HG02852 (cell line): ENCODE data around the gene CKB.

Experiments used
- ATAC-seq: cut with Tn5 transposase; IDR thresholded peaks from one replicate; pipeline ENCODE4 v1.9.1; 2021; ENCODE audit warnings: mild to moderate bottlenecking, moderate library complexity; ENCODE audit not compliant: unreplicated experiment

The CKB gene

DNA sequence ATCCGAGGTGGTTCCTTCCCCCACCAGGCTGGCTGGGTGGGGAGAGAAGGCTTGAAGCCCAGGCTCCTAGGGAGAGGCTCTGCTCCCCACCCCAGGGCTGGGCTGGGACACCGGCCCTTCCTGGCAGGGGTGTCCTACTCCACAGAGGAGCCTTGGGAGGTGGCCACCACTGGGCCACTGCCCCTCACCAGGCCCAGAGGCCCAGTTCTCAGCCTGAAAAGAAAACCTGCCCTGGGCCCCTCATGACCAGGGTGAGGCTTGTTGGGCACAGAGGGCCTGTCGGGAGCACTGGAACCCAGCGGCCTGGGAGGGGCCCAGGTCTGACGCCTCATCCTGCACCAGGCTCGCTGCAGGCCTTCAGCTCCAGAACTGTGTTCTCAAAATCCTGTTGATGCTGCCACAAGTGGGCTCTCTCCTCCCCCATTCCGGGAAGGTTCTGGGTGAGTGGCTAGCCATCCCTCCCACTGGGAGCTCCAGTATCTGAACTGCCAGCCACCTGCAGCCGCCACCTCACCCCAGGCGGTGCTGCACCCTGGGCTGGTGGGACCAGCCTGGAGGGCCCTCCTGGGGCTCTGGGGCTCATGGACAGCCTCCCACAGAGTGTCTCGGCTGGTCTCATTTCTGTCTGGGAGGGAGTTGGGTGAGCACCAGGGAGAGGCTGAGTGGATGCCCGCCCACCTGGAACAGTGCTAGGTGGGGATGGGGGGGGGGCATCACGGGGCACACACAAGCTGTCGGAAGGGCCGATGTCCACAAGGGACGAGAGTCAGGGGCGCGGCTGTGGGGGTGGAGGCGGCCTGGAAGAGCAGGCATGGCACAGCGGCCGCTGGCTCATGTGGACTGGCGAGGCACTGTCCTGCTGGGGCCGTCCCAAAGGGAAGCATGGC, 28.1 kb upstream of the CKB start:
- no peak for ATAC-seq

DNA sequence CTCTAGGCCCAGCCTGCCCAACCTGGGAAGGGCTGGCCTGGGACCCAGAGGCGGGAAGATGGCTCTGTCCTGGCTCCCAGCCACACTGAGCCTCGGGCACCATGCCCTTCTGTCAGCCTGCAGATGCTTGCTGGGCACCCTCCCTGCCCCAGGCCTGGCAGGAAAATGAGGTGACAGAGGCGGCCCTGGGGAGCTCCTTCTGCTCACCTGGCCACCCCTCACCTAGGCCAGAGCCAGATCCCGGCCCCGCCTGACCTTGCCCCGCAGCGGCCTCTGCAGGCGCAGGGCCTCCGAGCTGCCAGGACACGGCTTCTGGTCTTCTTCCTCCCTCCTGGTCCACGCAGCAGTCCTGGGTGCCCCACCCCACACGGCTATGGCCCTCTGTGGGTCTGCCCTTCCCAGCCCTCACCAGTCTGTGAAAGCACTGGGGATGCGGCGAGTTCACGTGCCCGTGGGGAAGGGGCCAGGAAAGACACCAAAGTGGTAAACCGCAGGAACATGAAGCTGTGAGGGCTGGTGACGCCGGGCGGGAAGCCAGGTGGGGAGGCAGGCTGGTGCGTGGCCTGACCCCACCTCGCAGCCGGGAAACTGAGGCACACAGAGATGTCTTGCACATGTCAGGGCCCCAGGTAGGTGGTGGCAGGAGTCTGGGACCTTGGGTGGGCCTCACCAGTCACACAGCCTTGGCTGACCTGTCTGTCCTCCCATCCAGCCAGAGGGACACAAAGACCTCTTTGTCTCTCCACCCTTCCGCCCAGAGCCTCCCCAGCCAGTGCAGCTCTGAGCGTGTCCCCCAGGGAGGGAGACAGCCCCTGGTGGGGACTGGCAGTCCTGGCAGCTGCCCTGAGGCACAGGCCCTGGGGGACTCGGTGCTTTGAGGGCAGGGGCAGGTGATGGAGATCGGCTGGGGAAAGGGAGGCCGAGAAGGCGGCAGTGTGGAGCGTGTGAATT, 27.0 kb upstream of the CKB start:
- no peak for ATAC-seq

DNA sequence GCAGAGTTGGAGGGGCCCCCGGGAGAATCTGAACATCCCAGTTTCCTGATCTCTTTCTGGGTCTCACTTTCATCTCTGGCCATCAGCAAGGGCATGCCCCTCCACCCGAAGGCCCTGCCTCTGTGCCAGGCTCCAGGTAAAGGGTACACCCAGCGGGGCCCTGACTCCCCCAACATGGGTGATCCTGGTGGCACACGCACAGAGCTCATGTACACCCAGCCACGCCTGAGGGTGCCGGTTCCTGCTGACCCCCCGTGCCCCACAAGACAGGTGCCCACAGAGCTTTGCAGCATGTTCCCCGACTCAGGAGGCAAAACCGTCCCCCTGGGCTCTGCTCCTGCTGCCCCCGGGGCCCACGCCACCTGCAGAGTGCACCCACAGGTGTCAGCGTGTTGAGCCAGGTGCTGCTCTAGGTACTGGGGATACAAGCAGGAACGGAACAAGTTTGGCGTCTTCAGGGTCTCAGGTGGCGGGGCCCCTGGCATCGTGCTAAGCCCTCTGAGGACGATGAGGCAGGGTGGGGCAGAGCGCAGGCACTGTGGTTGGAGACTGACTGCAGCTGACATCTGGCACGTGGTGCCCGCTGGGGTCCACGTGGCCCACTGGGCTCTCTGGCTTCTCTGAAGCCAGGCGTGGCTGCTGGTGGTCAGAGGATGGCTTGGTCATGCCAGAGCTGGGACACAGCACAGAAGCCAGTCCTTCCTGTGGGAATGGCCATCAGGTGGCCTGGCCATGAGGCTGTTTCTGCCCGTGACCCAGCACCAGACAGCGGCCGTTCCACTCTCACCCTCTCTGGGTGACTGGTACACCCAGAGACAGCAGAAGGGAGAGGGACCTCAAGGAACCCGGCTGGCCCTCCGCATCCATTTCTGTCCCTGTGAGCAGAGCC, 26.1 kb upstream of the CKB start:
- ATAC-seq: no peak

DNA sequence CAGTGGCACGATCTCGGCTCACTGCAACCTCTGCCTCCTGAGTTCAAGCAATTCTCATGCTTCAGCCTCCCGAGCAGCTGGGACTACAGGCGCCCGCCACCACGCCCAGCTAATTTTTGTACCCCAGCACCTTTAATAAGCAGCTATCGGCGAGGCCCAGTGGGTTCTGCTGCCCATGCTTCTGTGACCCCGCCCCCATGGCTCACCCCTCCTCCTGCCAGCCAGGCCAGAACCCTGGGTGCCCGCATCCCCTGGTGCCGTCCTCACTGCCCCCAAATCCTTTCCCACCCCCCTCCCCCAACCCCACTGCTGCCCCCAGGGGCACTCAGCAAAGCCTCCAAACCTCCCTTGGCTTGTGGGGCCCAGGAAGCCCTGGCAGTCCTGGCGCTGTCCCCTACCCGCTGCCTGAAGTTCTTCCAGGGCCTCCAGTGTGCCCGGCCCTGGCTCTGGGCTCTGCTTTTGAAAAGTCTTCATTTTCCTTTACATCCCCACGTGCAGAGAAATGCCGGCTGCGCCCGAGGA, 25.4 kb upstream of the CKB start:
- ATAC-seq: no peak

DNA sequence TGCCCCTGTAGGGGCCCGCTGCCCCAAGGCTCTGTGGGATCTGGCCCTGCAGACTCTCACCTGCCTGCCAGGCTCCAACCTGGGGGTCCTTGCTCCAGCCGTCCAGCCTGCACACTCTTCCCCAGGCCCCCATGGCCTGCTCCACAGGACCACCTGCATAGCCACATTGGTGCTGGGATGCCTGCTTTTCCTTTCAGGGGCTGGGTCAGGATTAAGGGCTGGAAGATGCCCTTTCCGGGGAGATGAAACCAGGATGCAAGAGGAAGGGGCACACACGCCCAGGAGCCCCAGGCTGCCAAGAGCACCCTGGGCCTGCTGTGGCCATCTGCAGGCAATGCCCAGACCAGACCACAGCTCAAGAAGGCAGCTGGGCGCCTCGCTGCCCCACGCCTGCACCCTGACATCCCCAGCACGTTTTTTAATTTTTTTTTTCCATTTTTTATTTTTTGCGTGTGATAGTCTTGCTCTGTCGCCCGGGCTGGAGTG, 24.9 kb upstream of the CKB start:
- no peak for ATAC-seq

DNA sequence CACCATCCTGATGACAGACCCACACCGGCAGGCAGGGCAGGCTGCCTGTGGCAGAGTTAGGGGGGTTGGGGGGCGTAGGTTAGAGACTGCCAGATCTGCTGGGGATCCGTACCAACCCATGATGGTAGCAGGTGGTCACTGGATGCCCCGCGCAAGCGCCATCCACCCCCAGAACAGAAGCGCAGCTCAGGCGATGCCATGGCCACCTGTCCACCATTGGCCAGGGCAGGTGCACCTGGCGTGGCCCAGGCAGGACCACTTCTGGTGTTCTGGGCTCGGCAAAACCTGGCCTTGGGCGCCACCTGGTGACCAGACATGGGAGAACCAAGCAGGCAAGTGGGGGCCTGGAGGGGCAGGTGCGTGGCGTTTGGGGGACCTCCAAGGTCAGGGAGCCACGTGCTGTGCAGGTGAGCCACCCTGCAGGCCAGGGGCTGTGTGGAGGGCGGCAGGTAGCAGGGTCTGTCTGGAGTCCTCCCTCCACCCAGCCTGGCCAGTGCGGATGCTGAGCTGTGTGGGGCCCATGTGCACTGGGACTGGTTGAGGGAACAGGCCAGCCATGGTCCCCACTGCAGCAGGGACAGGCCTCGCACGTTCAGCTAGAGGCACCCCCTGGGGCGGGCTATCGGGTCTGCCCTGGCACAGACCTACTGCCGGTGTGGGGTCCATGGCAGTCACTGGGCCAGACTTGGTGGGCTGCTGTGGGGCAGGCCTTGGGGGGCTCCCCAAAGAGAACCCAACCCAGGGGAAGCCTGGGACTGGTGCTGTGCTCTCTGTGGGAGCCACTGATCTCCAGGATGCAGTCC, 24.2 kb upstream of the CKB start:
- ATAC-seq: no peak

DNA sequence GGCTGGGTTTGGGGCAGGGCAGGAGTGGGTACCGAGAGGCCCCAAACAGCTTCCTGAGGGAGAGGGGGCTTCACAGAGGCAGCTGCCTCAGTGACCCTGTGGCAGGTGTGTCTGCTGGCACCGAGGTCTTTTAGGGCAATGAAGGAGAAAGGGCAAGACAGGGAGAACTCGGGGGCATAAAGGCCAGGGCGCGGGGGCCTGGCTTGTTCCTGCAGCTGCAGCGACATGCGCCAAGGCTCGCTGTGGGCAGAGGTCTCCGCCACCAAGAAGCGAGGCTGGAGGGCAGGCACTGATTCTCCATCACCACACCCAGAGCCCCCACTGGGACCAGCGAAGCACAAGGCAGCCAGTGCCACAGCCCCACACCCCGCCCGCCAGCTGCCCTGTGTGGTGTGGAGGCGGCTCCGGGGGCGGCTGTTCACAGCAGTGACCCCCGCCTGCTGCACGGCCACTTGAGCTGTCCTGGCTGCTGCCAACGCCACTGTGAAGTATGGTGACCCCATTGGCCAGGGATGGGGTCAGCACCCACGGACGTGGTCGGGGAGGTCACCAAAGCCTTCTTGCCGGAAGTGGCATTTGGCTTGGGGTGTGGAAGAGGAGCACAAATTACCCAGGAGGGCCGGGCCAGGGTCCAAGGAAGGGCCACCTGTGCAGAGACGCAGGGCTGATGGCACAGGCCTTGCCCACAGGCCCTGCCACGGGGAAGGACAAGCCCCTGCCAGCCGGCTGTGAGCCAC, 23.5 kb upstream of the CKB start:
- ATAC-seq: no peak

DNA sequence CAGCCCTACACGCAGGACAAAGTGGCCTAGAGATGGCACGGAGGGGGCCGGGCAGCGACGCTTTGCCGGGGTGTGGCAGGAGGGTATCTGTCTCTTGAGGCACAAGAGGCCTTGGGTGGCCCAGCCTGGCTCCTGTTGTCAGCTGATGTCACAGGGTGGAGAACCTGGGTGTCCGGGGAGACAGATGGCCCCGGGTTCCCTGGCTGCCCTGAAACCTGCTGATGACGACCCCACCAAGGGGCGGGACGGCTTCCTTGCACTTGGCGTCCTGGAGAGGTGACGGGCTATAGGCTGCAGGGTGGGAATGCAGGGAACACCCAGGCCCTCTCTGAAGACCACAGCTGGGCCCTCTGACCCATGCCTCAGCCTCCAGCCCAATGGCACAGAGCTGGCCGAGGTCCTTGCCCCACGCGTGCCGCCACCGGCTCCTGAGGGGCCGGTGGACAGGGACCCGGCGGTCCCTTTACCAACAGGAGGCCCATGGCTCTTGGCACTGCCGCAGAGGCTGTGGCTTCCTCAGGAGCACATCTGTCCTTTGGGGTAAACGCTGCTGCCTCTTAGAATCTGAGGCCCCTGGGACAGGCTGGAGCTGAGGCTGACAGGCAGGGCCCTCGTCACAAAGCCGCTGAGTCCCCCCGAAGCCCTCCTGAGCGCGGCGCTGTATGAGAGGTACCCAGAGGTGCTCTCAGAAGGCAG, 22.7 kb upstream of the CKB start:
- no peak for ATAC-seq

DNA sequence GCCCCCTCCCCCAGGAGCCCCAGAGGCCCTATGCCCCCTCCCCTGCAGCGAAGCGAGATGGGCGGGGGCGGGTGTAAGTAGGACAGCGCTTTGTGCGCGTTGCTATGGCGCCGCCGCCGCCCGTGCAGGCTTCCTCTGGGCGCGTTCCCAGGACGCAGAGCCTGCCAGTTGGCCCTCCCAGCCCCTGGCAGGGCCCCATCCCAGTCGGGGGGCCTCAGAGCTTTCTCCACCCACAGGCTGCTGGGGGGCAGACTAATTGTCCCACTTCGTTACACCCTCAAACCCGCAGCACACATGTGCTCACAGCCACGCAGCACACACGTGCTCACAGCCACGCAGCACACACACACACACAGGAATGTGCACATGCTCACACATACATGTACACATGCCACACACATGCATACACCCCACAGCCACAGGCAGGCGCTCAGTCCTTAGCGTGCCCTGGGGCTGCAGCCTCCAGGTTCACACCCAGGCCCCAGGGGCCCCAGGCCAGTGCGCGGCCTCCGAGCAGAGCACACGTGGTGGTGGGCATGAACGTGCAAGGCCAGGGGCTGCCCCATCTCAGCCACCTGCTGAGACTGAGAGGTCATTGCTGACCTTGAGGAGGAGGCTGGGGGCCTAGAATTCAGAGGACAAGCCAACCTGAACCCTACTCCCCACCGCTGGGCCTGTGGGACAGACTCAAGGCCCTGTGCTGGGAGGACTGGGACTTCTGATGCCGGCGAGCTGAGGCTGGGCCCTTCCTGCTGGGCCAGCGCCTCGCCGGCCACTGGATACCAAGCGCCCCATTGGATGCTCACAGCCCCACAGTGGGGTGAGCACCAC, 22.0 kb upstream of the CKB start:
- no peak for ATAC-seq

DNA sequence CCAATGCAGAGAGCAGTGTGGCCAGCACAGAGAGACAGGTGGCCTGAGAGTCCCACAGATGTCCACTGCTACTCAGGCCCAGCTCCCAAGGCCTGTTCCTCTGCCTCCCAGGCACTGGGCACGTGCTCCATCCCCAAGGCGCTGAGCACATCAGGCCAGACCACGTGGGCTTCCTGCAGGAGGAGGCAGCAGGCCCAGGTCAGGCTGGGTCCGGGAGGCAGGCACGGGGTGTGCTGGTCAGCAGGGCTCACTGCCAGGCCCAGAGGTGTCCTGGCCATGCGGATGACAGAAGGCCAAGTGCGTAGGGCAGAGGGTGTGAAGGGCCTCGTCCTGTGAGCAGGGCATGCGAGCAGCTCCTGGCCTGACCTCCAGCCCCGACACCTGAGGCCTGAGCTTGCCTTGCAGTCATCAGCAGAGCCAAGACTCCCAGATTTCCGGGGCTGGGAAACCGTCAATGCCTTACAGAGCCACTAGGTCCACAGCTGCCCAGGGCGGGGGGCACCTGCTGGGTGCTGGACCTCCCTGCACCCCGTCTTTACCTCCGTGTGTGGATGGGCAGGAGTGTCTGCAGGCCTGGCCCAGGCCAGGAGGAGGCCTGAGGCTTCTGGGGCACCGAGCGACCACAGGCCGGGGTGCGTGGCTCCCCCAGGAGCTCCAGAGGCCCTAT, 21.2 kb upstream of the CKB start:
- no peak for ATAC-seq

DNA sequence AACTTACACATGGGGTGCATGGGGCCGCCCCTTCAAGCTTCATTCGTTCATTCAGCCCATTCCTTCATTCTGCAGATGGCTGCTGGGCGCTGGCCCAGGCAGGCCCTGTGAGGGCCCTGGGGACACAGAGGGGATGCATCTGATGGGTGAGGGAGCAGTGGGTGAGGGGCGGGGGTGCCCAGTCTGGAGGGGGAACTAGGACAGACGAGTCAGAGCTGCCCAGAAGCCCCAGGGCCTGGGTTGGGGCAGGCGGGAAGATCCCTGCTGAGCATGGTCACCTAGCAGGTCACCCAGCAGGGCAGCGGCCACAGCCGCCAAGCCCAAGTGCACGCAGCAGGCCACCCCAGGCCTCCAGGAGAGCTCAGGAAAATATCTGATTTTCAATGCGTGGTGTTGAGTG, 20.5 kb upstream of the CKB start:
- no peak for ATAC-seq

DNA sequence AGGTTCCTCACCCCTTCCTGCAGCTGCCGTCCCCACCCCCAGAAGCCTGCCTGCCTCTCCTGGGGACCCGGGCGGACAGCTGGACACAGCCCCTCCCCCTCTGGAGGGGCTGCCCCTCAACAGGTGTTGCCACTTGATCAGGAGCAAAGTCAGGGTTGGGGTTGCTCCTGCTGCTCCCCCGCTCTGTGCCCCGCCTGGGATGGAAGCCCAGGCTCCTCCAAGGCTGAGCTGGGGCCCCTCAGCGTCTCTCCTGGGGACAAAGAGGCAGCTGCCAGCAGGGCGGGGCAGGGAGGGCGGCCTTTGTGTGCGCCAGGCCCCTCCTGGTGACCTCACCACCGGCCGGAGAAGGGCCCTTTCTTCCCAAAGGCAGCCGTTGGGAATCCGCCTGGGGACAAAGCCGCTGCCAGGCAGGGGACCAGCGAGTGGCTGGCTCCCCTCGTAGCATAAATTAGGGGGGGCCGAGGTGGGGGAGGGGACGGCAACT, 20.0 kb upstream of the CKB start:
- no peak for ATAC-seq

DNA sequence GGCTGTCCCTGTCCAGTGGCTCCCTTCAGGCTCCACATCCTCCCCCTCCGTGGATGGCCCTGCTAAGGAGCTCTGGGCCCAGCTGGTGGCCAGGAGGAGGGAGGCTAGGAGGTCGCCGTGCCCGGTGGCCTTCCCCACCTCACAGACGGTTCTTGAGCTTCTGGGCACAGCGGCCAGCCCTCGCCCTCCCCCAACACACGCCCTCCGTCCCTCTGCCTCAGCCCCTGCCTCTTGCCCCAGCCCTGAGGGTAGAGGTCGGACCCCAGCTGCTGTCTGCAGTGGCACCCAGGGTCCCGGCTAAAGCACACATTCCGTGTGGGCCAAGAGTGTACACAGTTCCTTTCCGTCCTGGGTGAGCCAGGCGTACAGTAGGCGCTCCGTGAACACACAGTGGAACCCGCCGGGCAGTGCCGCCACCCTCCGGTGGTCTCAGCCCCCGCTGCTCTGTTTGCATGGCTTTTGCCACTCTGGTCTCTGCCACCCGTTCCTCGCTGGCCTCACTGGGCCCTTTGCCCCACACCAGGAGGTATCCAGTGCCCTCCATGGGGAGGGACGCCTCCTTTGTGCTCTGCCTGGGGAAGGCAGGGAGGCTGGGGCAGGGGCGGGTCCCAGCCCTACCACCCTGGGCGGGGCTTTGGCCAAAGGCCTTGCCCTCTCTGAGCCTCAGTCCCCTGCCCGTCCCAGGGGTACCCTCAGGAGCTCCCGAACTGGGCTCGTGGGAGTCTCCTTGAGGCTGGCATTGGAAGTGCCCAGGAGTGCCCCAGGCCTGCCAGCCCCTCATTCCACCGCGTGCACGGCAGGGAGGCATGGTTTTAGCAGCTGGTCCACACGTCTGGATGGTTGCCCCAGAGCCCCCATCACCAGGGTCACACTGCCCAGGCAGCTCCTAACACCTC, 19.3 kb upstream of the CKB start:
- no peak for ATAC-seq

DNA sequence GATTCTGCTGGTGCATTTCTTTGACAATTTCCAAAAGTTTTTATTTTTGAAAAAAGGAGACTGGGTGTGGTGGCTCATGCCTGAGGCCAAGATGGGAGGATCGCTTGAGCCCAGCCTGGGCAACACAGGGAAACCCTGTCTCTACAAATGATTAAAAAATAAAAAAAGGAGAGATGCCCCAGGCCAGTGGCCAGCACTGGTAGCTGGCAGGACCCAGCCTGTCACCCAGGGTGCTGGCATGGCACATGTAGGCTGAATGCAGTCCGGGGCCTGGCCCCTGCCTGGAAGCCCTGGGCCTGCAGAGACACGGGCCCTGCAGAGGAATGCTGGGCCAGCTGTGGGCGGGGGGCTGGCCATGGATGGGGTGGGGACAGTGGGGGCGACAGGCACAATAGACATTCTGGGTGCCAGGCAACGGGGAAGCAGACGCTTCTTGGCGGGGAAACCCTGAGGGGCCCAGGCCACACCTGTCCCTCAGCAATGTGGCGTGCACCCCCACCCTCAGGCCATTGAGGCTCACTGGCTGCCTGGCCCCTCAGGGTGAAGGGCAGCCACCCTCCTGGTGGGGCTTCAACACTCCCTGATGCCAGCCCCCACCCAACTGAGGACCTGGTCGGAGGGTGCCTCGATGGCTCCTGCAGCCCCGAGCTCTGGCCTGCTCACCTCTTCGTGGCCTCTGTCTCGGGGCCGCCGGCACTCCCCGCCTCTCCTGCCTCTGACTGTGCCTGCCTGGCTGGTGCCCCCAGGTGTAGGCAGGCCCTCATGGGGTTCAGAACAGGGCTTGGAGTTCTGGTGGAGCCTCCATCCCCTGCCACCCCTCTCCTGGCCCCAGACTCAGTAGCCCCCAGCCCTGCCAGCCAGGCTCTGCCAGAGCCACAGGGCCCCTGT, 18.4 kb upstream of the CKB start:
- no peak for ATAC-seq
